Muscle of leg (tissue), 11 donors: ENCODE data around the gene CIT. TPM values are rescaled to one million over a fixed set of nuclear protein-coding genes. Genes with fewer than 3 reads are reported as not detected.

Experiments
- DNase-seq: peaks from one replicate; pipeline ENCODE4 v3.0.0; 2013
- H3K27ac ChIP-seq: one replicate; pipeline ENCODE4 v1.5.1; 2013; ENCODE audit warnings: mild to moderate bottlenecking, low read length, control low read depth
- H3K27me3 ChIP-seq: one replicate; pipeline ENCODE4 v1.6.1; 2013; ENCODE audit warnings: low read length; ENCODE audit not compliant: control insufficient read depth, insufficient read depth
- H3K36me3 ChIP-seq: one replicate; pipeline ENCODE4 v1.6.1; 2013; ENCODE audit warnings: low read length; ENCODE audit not compliant: control insufficient read depth, insufficient read depth
- H3K4me1 ChIP-seq: one replicate; pipeline ENCODE4 v1.6.1; 2013; ENCODE audit warnings: low read length; ENCODE audit not compliant: control insufficient read depth, insufficient read depth
- H3K4me3 ChIP-seq: one replicate; pipeline ENCODE4 v1.5.1; 2013; ENCODE audit warnings: low read length, control low read depth
- H3K9me3 ChIP-seq: replicated peaks from 2 replicates; pipeline ENCODE4 v1.6.1; 2013; ENCODE audit warnings: low read depth, low read length; ENCODE audit not compliant: control insufficient read depth
- WGBS: methylation state at CpG from one replicate; pipeline ENCODE4 v1.1.5; 2013; ENCODE audit warnings: missing lambda C conversion rate; ENCODE audit not compliant: insufficient coverage; 5-methylcytosine and 5-hydroxymethylcytosine counted together
- polyA plus RNA-seq, 8 donors: library from polyadenylated mRNA; unstranded; fragments of 120-200 nt; gene quantifications; one replicate each; pipeline versions ENCODE4 v1.2.1 to v1.2.3, GENCODE V29; 2013; ENCODE audit warnings: inconsistent platforms in 1 of 8, low replicate concordance in 1 of 8; ENCODE audit not compliant: insufficient read length in 8 of 8, insufficient read depth in 1 of 8
- total RNA-seq: library from RNA; stranded (reverse); fragments of 120-200 nt; gene quantifications from one replicate; pipeline ENCODE4 v1.2.4, GENCODE V29; 2013

Gene CIT
- total and polyA plus RNA-seq, 9 donors, result 5.8 to 12.3 (median 9.2) TPM

DNA sequence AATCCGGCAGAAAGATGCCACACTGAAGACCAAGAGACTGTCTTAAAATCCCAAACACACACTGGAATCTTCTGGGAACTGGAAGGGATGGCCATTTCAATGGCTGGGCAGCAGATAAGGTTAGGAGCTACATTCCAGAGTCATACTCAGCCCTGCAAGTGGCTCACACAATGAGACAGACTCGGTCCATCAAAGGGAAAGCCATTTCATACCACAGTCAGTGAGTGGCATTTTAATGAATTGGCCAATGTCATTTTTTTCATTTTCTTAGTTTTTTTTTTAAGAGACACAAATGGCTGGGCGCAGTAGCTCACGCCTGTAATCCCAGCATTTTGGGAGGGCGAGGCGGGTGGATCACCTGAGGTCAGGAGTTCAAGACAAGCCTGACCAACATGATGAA lies 17.9 kb downstream of the CIT start:
- no peaks in the 10 kb centered on the region for H3K4me1 ChIP-seq
- H3K27ac ChIP-seq, result no peak overlapping the region
- DNase-seq, result no peak
- WGBS, result 93% methylated on average over 4 of the region's 6 CpGs
- H3K4me3 ChIP-seq, result no peak overlapping the region
- H3K9me3 ChIP-seq, result no peaks in the 10 kb centered on the region
- peaks cover 7% of the 10 kb centered on the region for H3K36me3 ChIP-seq
- no peaks in the 10 kb centered on the region for H3K27me3 ChIP-seq

DNA sequence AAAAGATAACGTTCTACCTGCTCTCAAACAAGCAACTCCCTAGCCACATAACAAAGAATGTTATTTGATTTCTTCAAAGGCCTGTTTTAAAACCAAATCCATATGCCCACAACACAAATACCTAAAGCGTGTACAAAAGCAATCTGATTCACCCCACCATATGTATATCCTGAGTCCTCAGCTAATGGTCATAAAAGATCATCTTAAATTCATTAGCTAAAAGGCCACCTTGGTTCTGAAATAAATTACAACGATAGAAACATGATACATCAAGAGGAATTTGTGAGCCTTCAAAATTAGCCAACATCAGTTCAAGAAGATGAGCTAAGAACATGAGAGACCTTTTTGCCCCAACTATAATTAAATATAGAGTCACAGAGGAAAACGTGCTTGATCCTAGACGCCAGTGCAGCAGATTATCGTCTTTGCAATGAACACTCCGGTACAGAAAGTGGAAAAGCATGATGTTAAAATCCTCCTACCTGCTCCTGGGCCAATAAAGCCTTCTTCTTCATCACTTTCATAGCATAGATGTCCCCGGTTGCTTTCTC lies 20.0 kb downstream of the CIT start:
- H3K4me3 ChIP-seq, result no peak overlapping the region
- 76% methylated on average over 3 of the region's 8 CpGs for WGBS
- DNase-seq, result no peak

DNA sequence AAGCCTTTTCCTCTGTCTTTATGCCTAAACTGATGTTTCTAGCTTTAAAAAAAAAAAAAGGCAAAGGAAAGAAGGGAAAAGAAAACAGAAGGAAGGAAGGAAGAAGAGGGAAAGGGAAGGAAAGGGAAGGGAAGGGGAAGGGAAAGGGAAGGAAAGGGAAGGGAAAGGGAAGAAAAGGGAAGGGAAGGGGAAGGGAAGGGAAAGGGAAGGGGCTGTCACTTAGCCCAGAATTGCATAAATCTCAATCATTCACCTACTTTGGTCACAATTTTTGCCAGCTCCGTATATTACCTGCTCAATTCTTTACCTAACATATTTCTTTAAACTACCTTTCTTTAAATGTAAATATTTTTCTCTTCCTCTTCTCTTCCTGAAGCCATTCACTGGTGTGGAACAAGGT lies 26.8 kb downstream of the CIT start:
- Histone ChIP-seq H3K27ac (no peak overlapping the region), H3K36me3 (peaks cover 2% of the 10 kb centered on the region), H3K4me3 (no peak overlapping the region), H3K9me3 (no peaks in the 10 kb centered on the region), H3K27me3 (no peaks in the 10 kb centered on the region), H3K4me1 (no peaks in the 10 kb centered on the region)
- no peak for DNase-seq
- WGBS, result no CpG with 5 or more reads among the region's 1 CpG

More for the DNA sequence above, 20.0 kb downstream of the CIT start:
- no peaks in the 10 kb centered on the region for H3K9me3 ChIP-seq
- H3K4me1 ChIP-seq, result no peaks in the 10 kb centered on the region
- no peak overlapping the region for H3K27ac ChIP-seq
- H3K27me3 ChIP-seq, result no peaks in the 10 kb centered on the region
- peaks cover 7% of the 10 kb centered on the region for H3K36me3 ChIP-seq

DNA sequence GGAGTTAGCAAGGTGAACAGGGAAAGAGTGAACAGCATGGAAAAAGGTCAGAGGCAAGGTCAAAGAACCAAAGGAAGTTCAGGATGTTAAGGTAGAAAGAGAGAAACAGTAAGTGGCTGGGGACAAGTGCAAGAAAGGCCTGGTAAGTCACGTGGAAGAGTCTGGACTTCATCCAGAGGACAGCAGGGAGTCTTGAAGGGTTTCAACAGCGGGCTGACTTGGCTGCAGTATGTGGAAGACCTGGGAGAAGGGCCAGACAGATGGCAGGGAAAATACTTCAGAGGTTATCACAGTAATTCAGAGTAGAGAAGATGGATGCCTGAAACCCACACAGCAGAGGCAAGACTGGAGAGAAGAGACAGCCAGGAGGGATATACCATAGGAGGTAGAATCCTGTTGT lies 34.0 kb downstream of the CIT start:
- WGBS, result 17% methylated on average over 2 of the region's 2 CpGs
- H3K27ac ChIP-seq, result peak overlapping the region; percentile 49
- H3K27me3 ChIP-seq, result no peaks in the 10 kb centered on the region
- peak; percentile 65 for DNase-seq
- peaks cover 16% of the 10 kb centered on the region for H3K36me3 ChIP-seq
- H3K9me3 ChIP-seq, result peaks cover 5% of the 10 kb centered on the region
- H3K4me1 ChIP-seq, result peaks cover 12% of the 10 kb centered on the region
- H3K4me3 ChIP-seq, result no peak overlapping the region

DNA sequence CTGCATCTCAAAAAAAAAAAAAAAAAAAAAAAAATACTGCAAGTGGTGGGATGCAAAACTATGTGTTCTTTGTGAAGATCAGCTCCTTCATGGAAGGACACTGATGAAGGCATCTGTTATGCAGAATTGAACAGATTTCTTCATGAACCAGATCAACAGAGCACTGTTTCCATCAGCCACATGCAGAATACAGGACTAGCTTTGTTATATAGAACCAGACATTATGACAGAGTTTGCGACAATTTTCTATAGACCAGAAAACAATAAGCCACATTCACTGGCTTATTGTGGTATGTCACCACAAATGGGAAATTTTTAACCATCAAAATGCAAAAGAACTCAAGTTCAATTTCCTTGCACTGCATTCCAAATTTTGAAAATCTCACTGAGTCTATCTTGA lies 34.7 kb downstream of the CIT start:
- WGBS, result no CpG with 5 or more reads among the region's 1 CpG
- no peak overlapping the region for H3K4me3 ChIP-seq
- H3K27me3 ChIP-seq, result no peaks in the 10 kb centered on the region
- peaks cover 16% of the 10 kb centered on the region for H3K36me3 ChIP-seq
- no peak overlapping the region for H3K27ac ChIP-seq
- H3K9me3 ChIP-seq, result peaks cover 5% of the 10 kb centered on the region
- DNase-seq, result peak; percentile 8
- peaks cover 12% of the 10 kb centered on the region for H3K4me1 ChIP-seq

DNA sequence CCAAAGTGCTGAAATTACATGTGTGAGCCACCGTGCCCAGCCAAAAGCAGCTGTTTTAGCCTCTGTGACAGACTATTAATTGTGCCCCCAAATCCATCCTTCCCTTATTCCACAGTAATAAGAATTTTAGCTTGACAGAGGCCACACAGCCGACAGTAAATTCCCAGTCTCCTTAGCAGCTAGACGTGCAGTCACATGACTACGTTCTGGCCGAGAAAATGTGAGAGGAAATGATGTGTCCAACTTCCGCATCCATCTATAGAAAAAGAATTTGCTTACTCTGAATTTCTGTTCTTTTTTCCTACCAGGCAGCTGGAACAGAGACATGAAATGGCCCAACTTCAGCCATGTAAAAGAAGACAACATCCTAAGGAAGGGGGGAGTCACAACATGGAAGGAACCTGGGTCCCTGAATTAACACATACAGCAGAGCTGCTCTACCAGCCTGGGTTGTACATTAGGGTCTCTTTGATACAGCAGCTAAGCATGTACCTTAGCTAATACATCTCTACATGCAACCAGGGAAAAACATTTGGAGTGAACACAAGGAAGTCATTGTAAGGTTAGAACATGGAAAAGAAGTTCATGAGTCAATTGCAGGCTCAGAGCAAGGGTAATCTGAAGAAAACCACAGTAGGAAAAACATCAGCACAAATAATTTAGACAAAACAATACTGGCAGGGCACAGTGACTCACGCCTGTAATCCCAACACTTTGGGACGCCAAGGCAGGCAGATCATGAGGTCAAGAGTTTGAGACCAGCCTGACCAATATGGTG lies 35.5 kb downstream of the CIT start:
- WGBS, result 94% methylated on average over 3 of the region's 8 CpGs
- no peak overlapping the region for H3K27ac ChIP-seq
- H3K36me3 ChIP-seq, result peaks cover 16% of the 10 kb centered on the region
- peaks cover 5% of the 10 kb centered on the region for H3K9me3 ChIP-seq
- DNase-seq, result peak; percentile 7
- H3K4me3 ChIP-seq, result no peak overlapping the region
- peaks cover 12% of the 10 kb centered on the region for H3K4me1 ChIP-seq
- no peaks in the 10 kb centered on the region for H3K27me3 ChIP-seq

DNA sequence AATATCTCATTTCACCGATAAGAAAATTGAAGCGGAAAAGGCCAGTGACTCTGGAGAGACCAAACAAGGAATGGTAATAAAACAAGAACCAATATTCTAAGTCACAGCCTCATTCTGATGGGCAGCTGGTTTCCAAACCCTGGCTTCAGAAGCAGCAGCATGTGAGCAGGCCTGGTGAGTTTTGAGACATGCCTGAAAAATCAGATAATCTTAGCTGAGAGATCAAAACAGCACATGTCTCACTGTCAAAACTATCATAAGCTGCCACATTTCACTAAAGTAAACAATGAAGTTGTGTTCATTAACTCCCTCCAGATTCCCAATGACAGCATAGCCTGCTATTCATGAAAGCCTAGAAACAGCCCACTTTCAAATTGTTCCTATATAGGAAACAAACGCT lies 36.5 kb downstream of the CIT start:
- WGBS, result no CpG with 5 or more reads among the region's 3 CpGs
- Histone ChIP-seq H3K4me3 (no peak overlapping the region), H3K4me1 (peaks cover 12% of the 10 kb centered on the region), H3K9me3 (peaks cover 5% of the 10 kb centered on the region), H3K27ac (no peak overlapping the region), H3K36me3 (peaks cover 14% of the 10 kb centered on the region), H3K27me3 (no peaks in the 10 kb centered on the region)
- no peak for DNase-seq

DNA sequence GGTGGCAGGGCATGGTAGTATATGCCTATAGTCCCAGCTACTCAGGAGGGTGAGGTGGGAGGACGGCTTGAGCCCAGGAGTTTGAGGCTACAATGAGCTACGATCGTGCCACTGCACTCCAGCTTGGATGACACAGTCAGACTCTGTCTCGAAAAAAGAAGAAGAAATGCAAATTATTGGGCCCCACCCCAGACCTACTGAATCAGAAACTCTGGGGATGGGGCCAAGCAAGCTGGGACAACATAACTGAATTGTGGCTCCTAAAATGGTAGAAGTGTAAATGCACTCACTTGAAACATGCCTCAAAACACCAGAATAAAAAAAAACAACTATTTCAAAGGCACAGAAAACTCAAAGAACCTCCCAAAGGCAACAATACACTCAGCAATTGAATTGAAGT lies 37.0 kb downstream of the CIT start:
- WGBS, result 100% methylated on average over 3 of the region's 4 CpGs
- Histone ChIP-seq H3K9me3 (peaks cover 5% of the 10 kb centered on the region), H3K4me1 (peaks cover 12% of the 10 kb centered on the region), H3K27me3 (no peaks in the 10 kb centered on the region), H3K4me3 (no peak overlapping the region), H3K27ac (no peak overlapping the region), H3K36me3 (peaks cover 14% of the 10 kb centered on the region)
- DNase-seq, result no peak

DNA sequence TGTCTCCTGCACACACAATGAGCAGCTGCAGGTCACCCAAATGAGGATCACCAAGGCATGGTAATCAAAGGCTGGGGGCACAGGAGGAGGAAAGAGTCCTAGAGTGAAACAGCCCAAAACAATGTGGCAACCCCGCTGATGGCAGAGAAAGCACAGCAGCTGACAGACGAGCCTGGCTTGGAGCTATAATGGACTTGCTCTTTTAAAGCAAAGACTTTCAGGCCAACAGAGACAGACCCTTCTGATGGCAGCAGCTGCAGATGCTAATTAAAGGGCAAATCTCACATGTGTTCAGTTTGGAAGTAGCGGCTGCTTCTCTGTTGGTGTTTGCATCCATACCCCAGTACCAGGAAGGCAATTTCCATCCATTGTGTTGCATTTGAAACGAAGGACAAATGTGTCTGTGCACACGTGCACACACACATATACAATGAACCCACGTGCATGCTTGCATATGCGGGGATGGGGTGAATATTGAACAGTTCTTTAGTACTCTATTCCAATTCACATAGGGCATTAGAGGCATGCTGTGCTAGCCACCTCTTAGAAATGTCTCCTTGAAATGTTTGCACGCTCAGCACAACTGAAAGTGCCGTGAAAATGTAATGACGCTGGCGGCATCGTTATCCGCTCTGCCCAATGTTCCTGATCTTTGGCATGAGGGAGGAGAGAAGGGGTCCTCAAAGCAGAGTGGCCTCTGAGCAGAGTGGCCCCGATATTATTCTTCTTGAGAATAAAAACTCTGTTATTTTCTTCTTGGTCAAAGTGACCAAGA lies 38.1 kb downstream of the CIT start:
- 96% methylated on average over 8 of the region's 14 CpGs for WGBS
- Histone ChIP-seq H3K4me3 (no peak overlapping the region), H3K36me3 (peaks cover 14% of the 10 kb centered on the region), H3K27ac (peak overlapping the region; percentile 20), H3K4me1 (peaks cover 12% of the 10 kb centered on the region), H3K27me3 (no peaks in the 10 kb centered on the region), H3K9me3 (peaks cover 5% of the 10 kb centered on the region)
- DNase-seq, result peak; percentile 24

DNA sequence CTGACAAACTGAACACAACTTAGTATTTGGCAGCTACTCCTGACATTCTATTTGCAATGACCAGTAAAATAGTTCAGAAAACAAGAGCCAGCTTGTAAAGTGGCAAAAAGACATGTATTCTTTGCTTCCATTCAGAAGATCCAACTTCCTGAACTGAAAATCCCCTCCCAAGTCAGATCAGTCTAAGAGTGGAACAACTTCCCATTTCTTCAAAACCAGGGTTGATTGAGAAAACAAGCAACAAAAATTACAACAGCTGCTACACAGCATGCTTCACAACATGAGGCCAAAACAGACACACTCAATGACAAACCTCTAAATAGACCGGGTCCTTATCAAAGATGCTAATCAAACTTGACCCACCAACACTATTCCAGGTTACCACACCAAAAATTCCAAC lies 40.3 kb downstream of the CIT start:
- Histone ChIP-seq H3K4me3 (no peak overlapping the region), H3K4me1 (peaks cover 5% of the 10 kb centered on the region), H3K9me3 (peaks cover 3% of the 10 kb centered on the region), H3K36me3 (peaks cover 5% of the 10 kb centered on the region), H3K27me3 (no peaks in the 10 kb centered on the region), H3K27ac (no peak overlapping the region)
- DNase-seq, result peak; percentile 11
- no CpG with 5 or more reads among the region's 1 CpG for WGBS
